K562 (cell line): ENCODE data around the gene GZMM. TPM values are rescaled to one million over a fixed set of nuclear protein-coding genes. Genes with fewer than 3 reads are reported as not detected.
A peak's percentile ranks its signal among the peaks of the same experiment; 100 is the strongest.

Experiments
- ATAC-seq: fragments of 200-7000 bp; cut with Tn5 transposase; 3 replicates; pipeline ENCODE4 v1.9.1; 2020; ENCODE audit warnings: moderate library complexity
- BruUV-seq: library from RNA; stranded (reverse); fragments of 400-500 nt; replicated peaks from 2 replicates; lab custom pipeline; 2021; lab: Mats Ljungman, UMichigan
- CTCF ChIA-PET: fragments of 300-600 bp; formaldehyde crosslinking; extraction: SDS; loops from one replicate; lab custom pipeline; 2021; ENCODE audit warnings: low intra/inter-chr PET ratio; lab: Yijun Ruan, JAX
- POLR2A ChIA-PET: fragments of 300-600, 350-650 bp; sonication (Branson Sonifier 250); formaldehyde crosslinking; extraction: SDS; loops from one replicate; lab custom pipeline; 2021; ENCODE audit warnings: antibody characterized with exemption, inconsistent platforms; lab: Yijun Ruan, JAX
- DNase-seq, 4 experiments: peaks; one replicate each; pipeline versions ENCODE4 v3.0.0 to v3.0.0-alpha.2; 2011 to 2018; ENCODE audit warnings: low spot score in 3 of 4, mixed read lengths in 3 of 4; ENCODE audit errors: extremely low read depth in 1 of 4
- FAIRE-seq: peaks from 2 replicates; lab custom pipeline; 2011; peaks lifted over from hg19 to GRCh38; lab: Jason Lieb, UNC
- H2AFZ ChIP-seq: 2 replicates; pipeline ENCODE4 v1.6.0; 2011; ENCODE audit warnings: low read depth, low read length, control low read depth, inconsistent platforms
- H3K27ac ChIP-seq: fragments of 200-600 bp; 3 replicates; pipeline ENCODE4 v1.8.0; 2011; ENCODE audit warnings: low read depth, mild to moderate bottlenecking, control low read depth, inconsistent platforms, low read length, moderate library complexity, mixed read lengths; ENCODE audit errors: extremely low read depth
- H3K27me3 ChIP-seq, 2 experiments: fragments of 300-600 bp in 1 of 2; 2 replicates in 1 of 2; 3 replicates in 1 of 2; pipeline versions ENCODE4 v1.6.0 to v1.8.0; 2011; ENCODE audit warnings: inconsistent platforms in 2 of 2, low read length in 2 of 2, mild to moderate bottlenecking in 1 of 2, mixed read lengths in 1 of 2, moderate library complexity in 1 of 2; ENCODE audit not compliant: control insufficient read depth in 2 of 2, insufficient read depth in 2 of 2
- H3K36me3 ChIP-seq: fragments of 300-600 bp; 3 replicates; pipeline ENCODE4 v1.8.0; 2011; ENCODE audit warnings: mild to moderate bottlenecking, low read length, inconsistent platforms; ENCODE audit not compliant: control insufficient read depth, insufficient read depth
- H3K4me1 ChIP-seq, 2 experiments: fragments of 200-600 bp in 1 of 2; replicated peaks in 1 of 2; 2 replicates in 1 of 2; 3 replicates in 1 of 2; pipeline versions ENCODE4 v1.5.1 to v1.8.0; 2011; ENCODE audit warnings: inconsistent platforms in 2 of 2, low read length in 2 of 2, mild to moderate bottlenecking in 1 of 2, mixed read lengths in 1 of 2, moderate library complexity in 1 of 2; ENCODE audit not compliant: control insufficient read depth in 2 of 2, insufficient read depth in 2 of 2
- H3K4me2 ChIP-seq: 2 replicates; pipeline ENCODE4 v1.6.1; 2011; ENCODE audit warnings: low read length, control low read depth, inconsistent platforms, mixed read lengths; ENCODE audit not compliant: insufficient read depth
- H3K4me3 ChIP-seq: fragments of 200-600 bp; sonication (generic), shearing (Covaris generic); 2 replicates; pipeline ENCODE4 v1.5.1; 2016; ENCODE audit warnings: control low read depth, inconsistent platforms
- H3K79me2 ChIP-seq: fragments of 200-600 bp; 3 replicates; pipeline ENCODE4 v1.8.0; 2011; ENCODE audit warnings: low read length, inconsistent platforms; ENCODE audit not compliant: control insufficient read depth, insufficient read depth
- H3K9ac ChIP-seq, 2 experiments: 2 replicates each; pipeline versions ENCODE4 v1.6.0 to v1.6.1; 2011; ENCODE audit warnings: low read depth in 2 of 2, low read length in 2 of 2, control low read depth in 1 of 2, inconsistent platforms in 1 of 2, mild to moderate bottlenecking in 1 of 2, mixed read lengths in 1 of 2; ENCODE audit not compliant: insufficient read depth in 1 of 2
- H3K9me1 ChIP-seq: one replicate; pipeline ENCODE4 v1.6.0; 2011; ENCODE audit warnings: inconsistent platforms, mild to moderate bottlenecking, low read length, moderate library complexity; ENCODE audit not compliant: control insufficient read depth, insufficient read depth
- H3K9me3 ChIP-seq: replicated peaks from 2 replicates; pipeline ENCODE4 v1.5.1; 2011; ENCODE audit warnings: low read depth, low read length, inconsistent platforms; ENCODE audit not compliant: control insufficient read depth, insufficient read depth
- H4K20me1 ChIP-seq: replicated peaks from 2 replicates; pipeline ENCODE4 v1.6.1; 2011; ENCODE audit warnings: low read length, inconsistent platforms, mixed read lengths; ENCODE audit not compliant: control insufficient read depth, insufficient read depth
- CBFA2T2 ChIP-seq: fragments of 450-650 bp; conservative IDR thresholded peaks from 2 replicates; pipeline ENCODE4 v1.6.1; 2017; ENCODE audit warnings: mild to moderate bottlenecking
- CEBPB ChIP-seq: fragments of 450-650 bp; IDR thresholded peaks from 2 replicates; pipeline ENCODE4 v1.6.1; 2016; ENCODE audit warnings: missing genetic modification characterization, missing compliant biosample characterization
- E2F1 ChIP-seq: sonication (generic); formaldehyde crosslinking; IDR thresholded peaks from 2 replicates; pipeline ENCODE4 v1.8.1; 2023; ENCODE audit warnings: mild to moderate bottlenecking, missing genetic modification reagents, moderate library complexity
- FOXK1 ChIP-seq: sonication (generic); formaldehyde crosslinking; IDR thresholded peaks from 2 replicates; pipeline ENCODE4 v1.8.0; 2022; ENCODE audit warnings: missing genetic modification reagents, mild to moderate bottlenecking, borderline replicate concordance
- GTF2B ChIP-seq: IDR thresholded peaks from 2 replicates; pipeline ENCODE4 v1.6.1; 2011; ENCODE audit not compliant: insufficient read length; ENCODE audit errors: extremely low read depth
- HMG20B ChIP-seq: fragments of 250-450 bp; sonication (Bioruptor Pico); IDR thresholded peaks from 2 replicates; pipeline ENCODE4 v1.5.0; 2021; ENCODE audit warnings: mild to moderate bottlenecking
- HMGN3 ChIP-seq: IDR thresholded peaks from 2 replicates; pipeline ENCODE4 v1.6.1; 2011; ENCODE audit warnings: borderline replicate concordance, low read depth, mild to moderate bottlenecking, mixed read lengths, low read length; ENCODE audit not compliant: insufficient read length; ENCODE audit errors: extremely low read depth
- L3MBTL2 ChIP-seq: fragments of 450-650 bp; IDR thresholded peaks from 2 replicates; pipeline ENCODE4 v1.6.1; 2016; ENCODE audit warnings: mild to moderate bottlenecking, moderate library complexity
- MIER1 ChIP-seq: fragments of 450-650 bp; IDR thresholded peaks from 2 replicates; pipeline ENCODE4 v1.6.1; 2016; ENCODE audit warnings: antibody characterized with exemption, mild to moderate bottlenecking, low read depth
- PHTF2 ChIP-seq: fragments of 250-450 bp; sonication (Bioruptor Pico); IDR thresholded peaks from 2 replicates; pipeline ENCODE4 v1.5.0; 2021; ENCODE audit warnings: mild to moderate bottlenecking
- PPARD ChIP-seq: fragments of 250-450 bp; sonication (Bioruptor Pico); IDR thresholded peaks from 2 replicates; pipeline ENCODE4 v1.8.0; 2022; ENCODE audit warnings: inconsistent platforms, mild to moderate bottlenecking, moderate library complexity
- TAF1 ChIP-seq: IDR thresholded peaks from 2 replicates; pipeline ENCODE4 v1.6.1; 2011; ENCODE audit warnings: mild to moderate bottlenecking, low read length, moderate library complexity; ENCODE audit not compliant: insufficient read depth, control insufficient read depth, severe bottlenecking; ENCODE audit errors: extremely low read depth
- YBX1 ChIP-seq: fragments of 450-650 bp; IDR thresholded peaks from 2 replicates; pipeline ENCODE4 v1.7.1; 2016; ENCODE audit warnings: mild to moderate bottlenecking
- ZBTB17 ChIP-seq: fragments of 450-650 bp; formaldehyde crosslinking; IDR thresholded peaks from 2 replicates; pipeline ENCODE4 v1.4.0; 2020; ENCODE audit warnings: mild to moderate bottlenecking
- ZBTB49 ChIP-seq: sonication (generic); formaldehyde crosslinking; IDR thresholded peaks from 2 replicates; pipeline ENCODE4 v1.8.0; 2022; ENCODE audit warnings: missing genetic modification reagents, mild to moderate bottlenecking, borderline replicate concordance
- ZNF766 ChIP-seq: fragments of 200-800 bp; sonication (Bioruptor generic); conservative IDR thresholded peaks from 2 replicates; pipeline ENCODE4 v1.6.1; 2016; ENCODE audit warnings: missing genetic modification characterization, missing compliant biosample characterization
- WGBS: fragments of 100-300 bp; shearing (Covaris generic); methylation state at CpG from one replicate; pipeline ENCODE4 v1.1.6; 2016; ENCODE audit warnings: low coverage, mixed read lengths; ENCODE audit not compliant: insufficient coverage; ENCODE audit errors: missing lambda C conversion rate; 5-methylcytosine and 5-hydroxymethylcytosine counted together
- in situ Hi-C: fragments of 300-500 bp; cut with MboI; formaldehyde crosslinking; loops from 4 replicates; pipeline ENCODE4 v1.15.0; 2018; ENCODE audit warnings: inconsistent platforms, mixed read lengths
- intact Hi-C: fragments of 100-400 bp; cut with micrococcal nuclease; formaldehyde crosslinking; loops from 2 replicates; pipeline ENCODE4 v1.14.2; 2022
- polyA plus RNA-seq, 8 experiments: library from polyadenylated mRNA; depleted of rRNA in 4 of 8; stranded (reverse) in 5 of 8; unstranded in 3 of 8; fragments of >200 nt; fragmentation: Nextera tagmentation in 2 of 8; fragmentation: Illumina TruSeq in 1 of 8; extraction: Ambion mirVana in 2 of 8; extraction: Trizol in 1 of 8; gene quantifications; 2 replicates each; pipeline versions ENCODE4 v1.2.1 to v1.2.3, GENCODE V29; 2011 to 2014; ENCODE audit warnings: inconsistent platforms in 1 of 8, missing spikeins in 1 of 8
- total RNA-seq, 7 experiments: library from RNA; depleted of rRNA in 6 of 7; stranded (reverse); fragments of >200 nt in 6 of 7; fragmentation: Illumina TruSeq in 2 of 7; extraction: Trizol in 2 of 7; gene quantifications; 2 replicates each; pipeline versions ENCODE4 v1.2.1 to v1.2.3, GENCODE V29; 2011 to 2021; ENCODE audit warnings: low replicate concordance in 1 of 7

The GZMM gene
- total and polyA plus RNA-seq, 9 of the 15 experiments (the other 6 are each of a cell fraction or from before 2014, with no cell fraction given) = 0.08 to 2.6 (median 0.70) TPM; not detected in 2

- TF ChIP-seq TAF1 (peak; percentile 5), E2F1 (CRISPR knock-in tag) (0 out of 2 replicates have a peak, but pooled peaks have one; percentile 34), FOXK1 (CRISPR knock-in tag) (peak; percentile 9; the same call in 1 of the 2 replicates), ZBTB17 (CRISPR knock-in tag) (no peak)
Measured at GRCh38 chr19:571566-571974, 27.7 kb downstream of the GZMM start (continued).

- FAIRE-seq (peak; percentile 98), DNase-seq (peak; percentile 93 to 100 (median 96)), ATAC-seq (peak; percentile 79)
- H3K9me3 ChIP-seq = peaks cover 8% of the 10 kb centered on the region
- intact Hi-C loops (no loop called here), in situ Hi-C loops (no loop called here)
- 3% methylated on average over 44 of the region's 79 CpGs for WGBS
- H3K9ac ChIP-seq = peak within 1 kb of the TSS; percentile 89 to 99
- peaks cover 39% of the 10 kb centered on the region for H4K20me1 ChIP-seq
- H3K27me3 ChIP-seq = no peaks in the 10 kb centered on the region
- CTCF ChIA-PET = interaction anchor here (0.5 kb wide), 1 partner anchor 409 kb away, joined by 4 read pairs; no protein-coding TSS in a partner anchor
- BruUV-seq = no TSS peak
- H3K79me2 ChIP-seq = peaks cover 52% of the 10 kb centered on the region
- POLR2A ChIA-PET = interaction anchor here (0.5 to 2.2 kb wide), 7 partner anchors 12 to 229 kb away, joined by 3 to 13 read pairs (median 4); partner anchors contain the start of gene CDC34
- H2AFZ ChIP-seq = peak within 1 kb of the TSS; percentile 86
- peak within 1 kb of the TSS; percentile 99 for H3K4me3 ChIP-seq
- peak within 1 kb of the TSS; percentile 94 for H3K27ac ChIP-seq
- H3K36me3 ChIP-seq = peaks cover 20% of the 10 kb centered on the region; the same call in 2 of the 3 replicates
- H3K9me1 ChIP-seq = peaks cover 15% of the 10 kb centered on the region
- H3K4me2 ChIP-seq = peak within 1 kb of the TSS; percentile 92
- peaks cover 28 to 70% of the 10 kb centered on the region in 2 experiments for H3K4me1 ChIP-seq
- TF ChIP-seq ZBTB49 (no peak), PHTF2 (no peak), HMGN3 (peak; percentile 85), CEBPB (tag) (no peak), PPARD (CRISPR knock-in tag) (no peak), MIER1 (no peak), YBX1 (no peak), GTF2B (no peak), HMG20B (CRISPR knock-in tag) (no peak), CBFA2T2 (peak; percentile 65), ZNF766 (CRISPR knock-in tag) (no peak; the same call in 1 of the 2 replicates), L3MBTL2 (peak; percentile 80)
Measured at GRCh38 chr19:572140-572742, 28.4 kb downstream of the GZMM start, which contains the start of gene BSG. TSS of gene BSG (plus strand) at chr19:572596. CDS start at chr19:572635, 39 bp downstream.
